GM18517 (cell line): ENCODE data around the gene NRCAM.
"Not testable (repeated sequence)": the region's sequence is repeated elsewhere in the genome, so short reads cannot be mapped to it uniquely, and the experiment has no call there.

Source experiments
- ATAC-seq: cut with Tn5 transposase; IDR thresholded peaks from one replicate; pipeline ENCODE4 v1.9.1; 2021; ENCODE audit warnings: mild to moderate bottlenecking, moderate library complexity; ENCODE audit not compliant: unreplicated experiment

NRCAM gene

GRCh38 chr7:108404509-108405420 is 51.5 kb downstream of the NRCAM start:
- ATAC-seq = no peak

- ATAC-seq = no peak
Measured at GRCh38 chr7:108403597-108404217, 52.5 kb downstream of the NRCAM start.

GRCh38 chr7:108402865-108403264 is 53.4 kb downstream of the NRCAM start:
- no peak for ATAC-seq

- ATAC-seq = no peak
Measured at GRCh38 chr7:108396080-108396479, 60.2 kb downstream of the NRCAM start.

GRCh38 chr7:108395426-108395825 is 60.8 kb downstream of the NRCAM start:
- ATAC-seq = no peak

GRCh38 chr7:108393097-108393496 is 63.1 kb downstream of the NRCAM start:
- not testable (repeated sequence) for ATAC-seq

- ATAC-seq = not testable (repeated sequence)
Measured at GRCh38 chr7:108387686-108388085, 68.5 kb downstream of the NRCAM start.

- no peak for ATAC-seq
Measured at GRCh38 chr7:108385834-108386422, 70.3 kb downstream of the NRCAM start.

- no peak for ATAC-seq
Measured at GRCh38 chr7:108384716-108385483, 71.3 kb downstream of the NRCAM start.

GRCh38 chr7:108382932-108383331 is 73.3 kb downstream of the NRCAM start:
- ATAC-seq = no peak

GRCh38 chr7:108380517-108380916 is 75.7 kb downstream of the NRCAM start:
- no peak for ATAC-seq

GRCh38 chr7:108376206-108376605 is 80.0 kb downstream of the NRCAM start:
- ATAC-seq = no peak

- no peak for ATAC-seq
Measured at GRCh38 chr7:108375668-108376067, 80.6 kb downstream of the NRCAM start.

- ATAC-seq = no peak
Measured at GRCh38 chr7:108374899-108375298, 81.3 kb downstream of the NRCAM start.

GRCh38 chr7:108372618-108373017 is 83.6 kb downstream of the NRCAM start:
- no peak for ATAC-seq

- no peak for ATAC-seq
Measured at GRCh38 chr7:108370616-108371015, 85.6 kb downstream of the NRCAM start.

GRCh38 chr7:108368466-108368865 is 87.8 kb downstream of the NRCAM start:
- no peak for ATAC-seq

- ATAC-seq = no peak
Measured at GRCh38 chr7:108367946-108368345, 88.3 kb downstream of the NRCAM start.

- ATAC-seq = no peak
Measured at GRCh38 chr7:108367314-108367713, 88.9 kb downstream of the NRCAM start.

- ATAC-seq = no peak
Measured at GRCh38 chr7:108363659-108364058, 92.6 kb downstream of the NRCAM start.
